Subcutaneous abdominal adipose tissue (tissue), 5 donors: ENCODE results near the gene HNF4A.
A peak's percentile ranks its signal among the peaks of the same experiment; 100 is the strongest.

ENCODE experiments used
- H3K27ac ChIP-seq: one replicate; pipeline ENCODE4 v1.7.0; 2013; ENCODE audit warnings: low read depth, mild to moderate bottlenecking, inconsistent platforms, low read length, moderate library complexity
- H3K27me3 ChIP-seq, 5 donors: one replicate each; pipeline ENCODE4 v1.7.0; 2013; ENCODE audit warnings: low read length in 5 of 5, inconsistent platforms in 1 of 5; ENCODE audit not compliant: control insufficient read depth in 5 of 5, insufficient read depth in 4 of 5
- H3K36me3 ChIP-seq, 5 donors: one replicate each; pipeline ENCODE4 v1.7.0; 2013; ENCODE audit warnings: low read length in 5 of 5; ENCODE audit not compliant: control insufficient read depth in 5 of 5, insufficient read depth in 5 of 5
- H3K4me1 ChIP-seq, 5 donors: one replicate each; pipeline ENCODE4 v1.7.0; 2013; ENCODE audit warnings: low read length in 5 of 5, mild to moderate bottlenecking in 3 of 5, moderate library complexity in 1 of 5; ENCODE audit not compliant: control insufficient read depth in 5 of 5, insufficient read depth in 5 of 5
- H3K4me3 ChIP-seq, 5 donors: one replicate each; pipeline ENCODE4 v1.7.0; 2013; ENCODE audit warnings: low read length in 5 of 5, low read depth in 1 of 5
- H3K9ac ChIP-seq, 5 donors: one replicate each; pipeline ENCODE4 v1.7.0; 2013; ENCODE audit warnings: low read length in 5 of 5, mild to moderate bottlenecking in 4 of 5, moderate library complexity in 3 of 5
- H3K9me3 ChIP-seq, 5 donors: one replicate each; pipeline ENCODE4 v1.7.0; 2013; ENCODE audit warnings: low read length in 5 of 5; ENCODE audit not compliant: control insufficient read depth in 5 of 5
- donor health status: healthy.
- donor health status: healthy.
- donor health status: healthy.
- donor health status: healthy.
- donor health status: healthy.

The HNF4A gene

GRCh38 chr20:44436393-44436792, 80.9 kb downstream of the HNF4A start:
- H3K9ac ChIP-seq = no peak overlapping the region

GRCh38 chr20:44437497-44437896, 82.0 kb downstream of the HNF4A start:
- Histone ChIP-seq H3K9me3 (no peaks in the 10 kb centered on the region), H3K27me3 (peaks cover 0 to 4% (median 0%) of the 10 kb centered on the region in 5 donors), H3K4me3 (no peak overlapping the region), H3K36me3 (no peaks in the 10 kb centered on the region), H3K27ac (no peak overlapping the region), H3K9ac (no peak overlapping the region), H3K4me1 (peaks cover 0 to 4% (median 2%) of the 10 kb centered on the region in 5 donors)

More at GRCh38 chr20:44436393-44436792, 80.9 kb downstream of the HNF4A start:
- Histone ChIP-seq H3K27me3 (peaks cover 0 to 9% (median 0%) of the 10 kb centered on the region in 5 donors), H3K9me3 (no peaks in the 10 kb centered on the region), H3K27ac (no peak overlapping the region), H3K4me1 (no peaks in the 10 kb centered on the region), H3K36me3 (no peaks in the 10 kb centered on the region), H3K4me3 (no peak overlapping the region)

- no peak overlapping the region for H3K27ac ChIP-seq
- H3K9me3 ChIP-seq = no peaks in the 10 kb centered on the region
Measured at GRCh38 chr20:44438782-44439181, 83.3 kb downstream of the HNF4A start.

GRCh38 chr20:44439318-44439717, 83.8 kb downstream of the HNF4A start:
- no peak overlapping the region for H3K9ac ChIP-seq
- H3K27me3 ChIP-seq = no peaks in the 10 kb centered on the region
- H3K36me3 ChIP-seq = no peaks in the 10 kb centered on the region
- H3K4me3 ChIP-seq = no peak overlapping the region
- no peak overlapping the region for H3K27ac ChIP-seq
- peaks cover 0 to 9% (median 5%) of the 10 kb centered on the region in 5 donors for H3K4me1 ChIP-seq
- no peaks in the 10 kb centered on the region for H3K9me3 ChIP-seq

More at GRCh38 chr20:44438782-44439181, 83.3 kb downstream of the HNF4A start:
- H3K4me1 ChIP-seq = peaks cover 0 to 9% (median 5%) of the 10 kb centered on the region in 5 donors
- H3K9ac ChIP-seq = no peak overlapping the region
- H3K27me3 ChIP-seq = peaks cover 0 to 2% (median 0%) of the 10 kb centered on the region in 5 donors
- no peaks in the 10 kb centered on the region for H3K36me3 ChIP-seq
- no peak overlapping the region for H3K4me3 ChIP-seq

- Histone ChIP-seq H3K36me3 (no peaks in the 10 kb centered on the region), H3K27ac (no peak overlapping the region), H3K4me3 (peak overlapping the region in 2 of 5 donors; percentile 28 to 57), H3K4me1 (peaks cover 0 to 9% (median 5%) of the 10 kb centered on the region in 5 donors), H3K9ac (no peak overlapping the region), H3K27me3 (no peaks in the 10 kb centered on the region), H3K9me3 (peaks cover 0 to 5% (median 4%) of the 10 kb centered on the region in 5 donors)
Measured at GRCh38 chr20:44442298-44443070, 87.0 kb downstream of the HNF4A start.

GRCh38 chr20:44445742-44446710, 90.5 kb downstream of the HNF4A start:
- H3K27me3 ChIP-seq = peaks cover 0 to 3% (median 0%) of the 10 kb centered on the region in 5 donors
- peaks cover 0 to 9% (median 5%) of the 10 kb centered on the region in 5 donors for H3K4me1 ChIP-seq
- H3K9ac ChIP-seq = no peak overlapping the region
- no peaks in the 10 kb centered on the region for H3K36me3 ChIP-seq
- no peak overlapping the region for H3K27ac ChIP-seq
- H3K9me3 ChIP-seq = peaks cover 0 to 5% (median 4%) of the 10 kb centered on the region in 5 donors
- H3K4me3 ChIP-seq = no peak overlapping the region

GRCh38 chr20:44447827-44448419, 92.4 kb downstream of the HNF4A start:
- Histone ChIP-seq H3K9ac (no peak overlapping the region), H3K4me3 (no peak overlapping the region), H3K4me1 (peaks cover 0 to 2% (median 0%) of the 10 kb centered on the region in 5 donors), H3K9me3 (peaks cover 0 to 5% (median 4%) of the 10 kb centered on the region in 5 donors), H3K27ac (no peak overlapping the region), H3K27me3 (peaks cover 0 to 3% (median 0%) of the 10 kb centered on the region in 5 donors), H3K36me3 (no peaks in the 10 kb centered on the region)

- Histone ChIP-seq H3K36me3 (no peaks in the 10 kb centered on the region), H3K9ac (no peak overlapping the region), H3K27ac (no peak overlapping the region), H3K27me3 (peaks cover 0 to 3% (median 0%) of the 10 kb centered on the region in 5 donors), H3K4me3 (no peak overlapping the region), H3K9me3 (peaks cover 0 to 5% (median 4%) of the 10 kb centered on the region in 5 donors), H3K4me1 (no peaks in the 10 kb centered on the region)
Measured at GRCh38 chr20:44448753-44449546, 93.5 kb downstream of the HNF4A start.

- Histone ChIP-seq H3K36me3 (no peaks in the 10 kb centered on the region), H3K4me1 (peaks cover 0 to under 1% (median 0%) of the 10 kb centered on the region in 5 donors), H3K9me3 (peaks cover 0 to 5% (median 4%) of the 10 kb centered on the region in 5 donors), H3K4me3 (no peak overlapping the region), H3K9ac (no peak overlapping the region), H3K27me3 (peaks cover 0 to 3% (median 0%) of the 10 kb centered on the region in 5 donors), H3K27ac (no peak overlapping the region)
Measured at GRCh38 chr20:44449864-44450263, 94.4 kb downstream of the HNF4A start.
